ENCODE data around the gene HMGXB3.

- TF ChIP-seq EZH2phosphoT487 (conservative IDR thresholded peaks at IDR 0.05; ENCODE audit: low read length), result no peak
- TF ChIP-seq, protein P1, sequence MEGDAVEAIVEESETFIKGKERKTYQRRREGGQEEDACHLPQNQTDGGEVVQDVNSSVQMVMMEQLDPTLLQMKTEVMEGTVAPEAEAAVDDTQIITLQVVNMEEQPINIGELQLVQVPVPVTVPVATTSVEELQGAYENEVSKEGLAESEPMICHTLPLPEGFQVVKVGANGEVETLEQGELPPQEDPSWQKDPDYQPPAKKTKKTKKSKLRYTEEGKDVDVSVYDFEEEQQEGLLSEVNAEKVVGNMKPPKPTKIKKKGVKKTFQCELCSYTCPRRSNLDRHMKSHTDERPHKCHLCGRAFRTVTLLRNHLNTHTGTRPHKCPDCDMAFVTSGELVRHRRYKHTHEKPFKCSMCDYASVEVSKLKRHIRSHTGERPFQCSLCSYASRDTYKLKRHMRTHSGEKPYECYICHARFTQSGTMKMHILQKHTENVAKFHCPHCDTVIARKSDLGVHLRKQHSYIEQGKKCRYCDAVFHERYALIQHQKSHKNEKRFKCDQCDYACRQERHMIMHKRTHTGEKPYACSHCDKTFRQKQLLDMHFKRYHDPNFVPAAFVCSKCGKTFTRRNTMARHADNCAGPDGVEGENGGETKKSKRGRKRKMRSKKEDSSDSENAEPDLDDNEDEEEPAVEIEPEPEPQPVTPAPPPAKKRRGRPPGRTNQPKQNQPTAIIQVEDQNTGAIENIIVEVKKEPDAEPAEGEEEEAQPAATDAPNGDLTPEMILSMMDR (IDR thresholded peaks at IDR 0.05; ENCODE audit: insufficient read depth, low read length, poor library complexity, severe bottlenecking), result no peak
Observed at GRCh38 chr5:150044712-150045111, 44.2 kb downstream of the HMGXB3 start.
